Measurements from ENCODE around the gene KEAP1.

Gene KEAP1

DNA sequence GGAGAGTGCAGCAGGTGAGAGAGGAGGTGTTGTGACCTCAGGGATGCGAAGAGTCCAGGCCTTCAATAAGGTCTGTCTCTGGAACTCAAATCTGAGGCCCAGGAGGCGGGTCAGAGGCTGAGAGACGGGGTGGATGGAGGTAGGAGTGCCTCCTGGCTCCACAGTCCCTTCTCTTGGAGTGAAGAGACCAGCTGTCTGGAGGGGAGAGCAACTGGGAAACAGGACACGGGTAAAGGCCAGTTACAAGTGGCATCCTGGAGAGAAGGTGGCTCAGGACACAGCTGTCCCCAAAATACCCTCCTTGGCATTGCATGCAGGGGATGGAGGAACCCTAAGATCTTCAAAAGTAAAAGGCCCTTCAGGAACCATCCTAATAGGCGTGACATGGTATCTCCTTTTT lies 63.6 kb downstream of the KEAP1 start:
- no peak for DNase-seq

Measured in NCI-H2107 (cell line).